GM18519 (cell line): ENCODE results near the gene DDIT4L.
"Not testable (repeated sequence)": the region's sequence is repeated elsewhere in the genome, so short reads cannot be mapped to it uniquely, and the experiment has no call there.

Experiments used
- ATAC-seq: cut with Tn5 transposase; IDR thresholded peaks from one replicate; pipeline ENCODE4 v1.9.1; 2021; ENCODE audit warnings: mild to moderate bottlenecking, moderate library complexity; ENCODE audit not compliant: unreplicated experiment, low FRiP score

The DDIT4L gene, protein sequence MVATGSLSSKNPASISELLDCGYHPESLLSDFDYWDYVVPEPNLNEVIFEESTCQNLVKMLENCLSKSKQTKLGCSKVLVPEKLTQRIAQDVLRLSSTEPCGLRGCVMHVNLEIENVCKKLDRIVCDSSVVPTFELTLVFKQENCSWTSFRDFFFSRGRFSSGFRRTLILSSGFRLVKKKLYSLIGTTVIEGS

DNA sequence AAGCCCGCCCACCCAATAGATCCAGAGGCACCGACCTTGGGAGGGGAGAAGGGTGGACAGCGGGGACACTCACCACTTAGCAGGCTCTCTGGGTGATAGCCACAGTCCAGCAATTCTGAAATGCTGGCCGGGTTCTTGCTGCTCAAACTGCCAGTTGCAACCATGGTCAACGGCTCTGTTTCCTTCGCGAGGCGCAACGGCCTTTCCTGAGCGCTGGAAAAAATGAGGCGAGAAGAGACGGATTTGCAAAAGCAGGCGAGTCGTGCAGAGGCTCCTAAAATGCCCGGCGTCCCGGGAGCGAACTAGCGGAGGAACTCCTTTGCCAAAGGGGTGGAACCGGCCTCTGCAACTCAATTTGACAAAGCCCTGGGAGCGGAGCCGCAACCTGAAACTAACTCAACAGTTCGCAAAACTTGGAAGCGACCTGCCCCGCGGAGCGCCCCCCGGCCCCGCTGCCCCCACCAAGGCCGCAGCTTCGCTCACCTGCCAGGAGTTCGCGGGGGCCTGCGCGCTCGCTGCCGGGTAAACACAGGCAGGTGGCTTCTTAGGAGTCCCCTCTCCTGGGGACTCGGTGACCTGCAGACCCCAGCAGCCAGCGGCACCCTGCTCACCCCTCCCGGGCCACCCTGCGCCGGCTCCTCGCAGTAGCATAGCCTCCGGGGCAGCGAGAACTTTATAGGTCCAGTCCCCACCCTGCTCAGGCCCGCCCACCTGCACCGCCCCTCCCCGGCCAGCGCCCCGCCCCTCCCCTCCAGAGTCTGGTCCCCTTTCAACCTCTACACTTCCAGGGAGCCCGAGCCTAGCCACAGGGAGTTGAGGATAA, at the start of gene DDIT4L:
TSS of gene DDIT4L (minus strand) at position 649 of the 823 bp plus-strand sequence. CDS start at position 164, 485 bp downstream.
- no peak for ATAC-seq

DNA sequence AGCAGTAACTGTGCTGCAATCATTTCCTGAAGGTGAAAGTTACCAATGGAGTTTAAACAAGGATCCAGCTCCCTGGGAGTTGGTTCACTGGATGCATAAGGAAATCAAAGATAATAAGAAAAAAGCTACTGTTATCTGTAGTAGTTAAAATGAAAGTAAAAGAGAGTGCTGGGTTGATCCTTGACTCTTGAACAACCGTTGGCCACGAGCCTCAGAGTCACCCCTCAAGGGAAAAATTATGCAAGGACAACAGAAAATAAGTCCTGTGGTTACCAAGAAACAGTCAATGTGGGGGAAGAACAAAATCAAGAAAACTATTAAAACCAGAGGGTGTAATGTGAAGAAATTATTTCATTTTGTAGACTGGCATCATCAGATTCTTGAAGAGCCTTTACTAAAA, 49.7 kb upstream of the DDIT4L start:
- ATAC-seq = no peak

DNA sequence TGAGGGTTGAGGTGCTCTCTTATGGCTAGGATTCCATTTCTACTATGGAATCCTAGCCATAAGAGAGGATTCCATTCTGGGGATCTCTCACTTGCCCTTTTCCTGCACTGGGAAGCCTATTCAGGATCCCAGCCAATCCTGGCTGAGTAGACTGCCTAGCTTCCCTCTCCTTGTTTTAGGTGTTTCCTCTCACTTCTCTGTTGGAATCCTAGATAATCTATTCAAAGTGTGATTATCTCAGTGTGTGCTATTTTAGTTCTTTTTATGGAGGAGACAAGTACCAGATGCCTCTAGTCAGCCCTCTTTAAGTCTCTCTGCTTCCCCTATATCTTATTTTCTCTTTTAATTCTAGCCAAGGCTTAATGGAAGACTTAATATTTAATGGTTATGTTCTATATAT, 34.5 kb upstream of the DDIT4L start:
- no peak for ATAC-seq

DNA sequence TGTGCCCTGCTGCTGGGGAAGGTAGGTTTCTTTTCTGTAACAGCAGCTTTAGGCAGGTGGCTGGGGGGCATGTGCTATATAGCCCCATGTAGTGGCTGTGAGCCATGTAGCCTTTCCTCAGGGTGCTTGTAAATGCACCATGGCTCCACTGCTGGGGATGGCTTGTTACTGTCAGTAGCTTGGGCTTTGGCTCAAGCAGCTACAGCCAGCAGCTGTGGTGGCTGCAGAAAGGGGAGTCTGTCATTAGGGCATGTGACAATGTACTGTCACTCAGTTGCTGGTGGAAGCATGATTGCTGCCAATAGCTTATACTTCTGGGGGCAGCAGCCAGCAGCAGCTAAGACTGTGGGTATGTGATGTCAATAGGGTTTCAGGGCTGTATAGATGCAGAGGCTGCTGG, 33.9 kb upstream of the DDIT4L start:
- ATAC-seq = no peak

DNA sequence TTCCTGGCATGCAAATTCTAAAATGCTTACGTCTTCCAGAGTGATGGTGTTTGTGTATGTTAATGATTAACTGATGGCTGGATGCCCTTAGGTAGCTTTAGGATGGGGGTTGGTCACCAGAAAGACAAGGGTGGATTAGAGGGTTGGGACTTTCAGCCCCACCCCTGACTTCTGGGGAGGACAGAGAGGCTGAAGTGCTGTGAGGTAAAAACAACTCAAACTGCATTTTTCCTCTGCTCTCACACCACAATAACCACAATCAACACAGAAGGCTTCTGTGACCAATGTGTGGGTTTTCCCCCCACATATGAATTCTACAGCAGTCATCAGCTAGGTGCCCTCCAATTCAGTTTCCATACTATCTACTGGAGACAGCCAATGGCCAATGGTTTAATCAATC, 18.7 kb upstream of the DDIT4L start:
- peak; percentile 73 for ATAC-seq

DNA sequence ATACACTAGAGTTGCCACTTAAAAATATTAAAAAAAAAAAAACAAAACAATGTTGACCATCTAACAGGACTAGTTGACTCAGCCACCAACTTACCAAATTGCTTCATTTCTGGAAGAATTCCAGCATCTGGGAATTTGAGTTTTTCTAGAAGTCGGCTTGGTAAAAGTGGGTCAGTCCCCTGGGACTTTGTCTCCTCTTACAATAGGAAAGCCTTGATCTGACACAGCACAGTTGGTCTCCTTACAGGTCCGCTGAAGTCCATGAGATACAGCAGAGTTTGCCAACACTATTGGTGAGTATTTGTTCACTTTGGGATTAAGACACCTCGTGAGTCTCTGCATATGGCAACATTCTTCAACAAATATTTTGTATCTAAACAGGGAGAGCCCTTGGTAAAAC, 18.2 kb upstream of the DDIT4L start:
- no peak for ATAC-seq

DNA sequence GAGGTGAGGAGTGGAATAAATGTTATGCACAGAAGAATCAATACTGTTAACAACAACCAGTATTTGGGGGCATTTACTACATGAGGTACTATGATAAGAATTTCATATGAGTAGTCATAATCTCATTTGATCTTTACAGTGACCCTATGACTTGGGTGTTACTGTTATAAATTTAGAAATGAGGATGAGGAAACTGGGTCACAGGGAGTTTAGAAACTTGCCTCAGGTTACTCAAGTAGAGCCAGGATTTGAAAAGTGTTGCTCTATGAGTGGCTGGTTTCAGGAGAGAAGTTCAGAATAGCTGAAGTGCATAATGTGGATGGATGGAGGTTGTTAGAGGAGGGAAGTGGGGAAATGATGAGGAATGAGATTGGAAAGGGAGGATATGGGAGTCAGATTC, 16.6 kb upstream of the DDIT4L start:
- ATAC-seq = no peak

DNA sequence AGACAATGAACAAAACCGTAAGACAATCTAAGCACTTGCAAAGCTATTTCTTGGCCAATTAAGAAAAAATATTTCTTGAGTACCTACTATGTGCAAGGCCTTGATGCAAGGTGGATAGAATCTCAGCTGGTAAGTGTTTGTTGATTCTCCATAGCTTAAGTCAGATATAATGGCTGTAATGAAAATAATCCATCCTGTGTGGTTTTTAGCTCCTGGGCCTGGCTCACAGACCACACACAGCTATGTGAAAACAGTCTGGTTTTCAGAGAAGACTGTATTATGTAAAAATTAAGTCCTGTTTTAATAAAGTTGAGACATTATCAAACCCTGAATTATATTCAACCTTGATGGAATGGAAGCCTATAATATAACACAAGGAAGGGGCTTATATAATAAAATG, 7.8 kb upstream of the DDIT4L start:
- ATAC-seq = no peak

DNA sequence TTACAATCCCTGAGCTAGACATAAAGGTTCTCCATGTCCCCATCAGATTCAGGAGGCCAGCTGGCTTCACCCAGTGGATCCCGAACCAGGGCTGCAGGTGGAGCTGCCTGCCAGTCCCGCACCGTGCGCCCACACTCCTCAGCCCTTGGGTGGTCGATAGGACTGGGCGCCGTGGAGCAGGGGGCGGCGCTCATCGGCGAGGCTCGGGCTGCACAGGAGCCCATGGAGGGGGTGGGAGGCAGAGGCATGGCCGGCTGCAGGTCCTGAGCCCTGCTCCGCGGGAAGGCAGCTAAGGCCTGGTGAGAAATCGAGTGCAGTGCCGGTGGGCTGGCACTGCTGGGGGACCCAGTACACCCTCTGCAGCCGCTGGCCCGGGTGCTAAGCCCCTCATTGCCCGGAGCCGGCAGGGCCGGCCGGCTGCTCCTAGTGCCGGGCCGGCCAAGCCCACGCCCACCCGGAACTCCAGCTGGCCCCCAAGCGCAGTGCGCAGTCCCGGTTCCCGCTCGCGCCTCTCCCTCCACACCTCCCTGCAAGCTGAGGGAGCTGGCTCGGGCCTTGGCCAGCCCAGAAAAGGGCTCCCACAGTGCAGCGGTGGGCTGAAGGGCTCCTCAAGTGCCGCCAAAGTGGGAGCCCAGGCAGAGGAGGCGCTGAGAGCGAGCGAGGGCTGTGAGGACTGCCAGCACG, 6.3 kb upstream of the DDIT4L start:
- ATAC-seq = not testable (repeated sequence)

DNA sequence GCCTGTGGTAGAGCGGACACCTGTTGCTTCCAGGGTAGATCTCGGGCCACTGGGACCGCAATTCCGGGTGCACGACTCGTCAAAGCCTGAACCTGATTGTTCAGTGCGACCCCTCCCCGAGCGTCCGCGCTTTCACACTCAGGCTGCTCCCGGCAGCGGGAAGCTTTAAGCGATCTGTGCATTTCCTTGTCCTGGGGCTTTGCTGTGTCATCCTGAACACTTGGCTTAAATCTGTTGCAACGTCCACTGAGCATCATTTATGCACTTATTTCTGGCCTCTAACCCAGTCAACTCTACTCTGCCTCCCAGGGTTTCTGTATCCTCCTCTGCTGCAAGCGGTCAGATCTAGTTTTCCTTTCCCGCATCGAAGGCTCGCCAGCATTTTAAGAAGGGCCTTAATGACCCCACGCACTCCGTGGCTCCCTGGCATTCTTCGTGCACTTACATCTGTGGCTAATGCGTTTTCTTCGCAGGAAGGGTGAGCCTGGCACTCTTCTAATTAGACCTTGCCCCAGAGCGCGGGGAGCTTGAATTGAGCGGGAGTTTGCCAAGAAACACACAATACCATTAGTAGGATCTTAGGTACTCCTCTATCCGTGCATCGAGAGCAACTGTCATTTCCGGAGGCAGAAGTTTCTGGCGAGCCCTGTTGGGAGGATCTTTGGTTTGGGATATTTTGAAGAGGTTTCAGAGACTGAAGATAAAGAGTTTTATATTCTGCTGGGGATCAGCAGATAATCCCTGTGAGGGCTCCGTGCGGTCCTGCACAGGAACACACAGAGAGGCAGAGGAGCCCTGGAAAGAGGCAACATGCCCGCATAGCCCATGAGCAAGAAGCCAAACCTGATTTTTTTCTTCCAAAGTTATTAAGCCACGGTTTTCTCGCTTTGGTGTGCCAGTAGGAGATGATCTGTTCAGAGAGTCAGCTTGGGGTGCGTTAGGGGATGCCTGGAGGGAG, 654 bp upstream of the DDIT4L start:
- no peak for ATAC-seq

DNA sequence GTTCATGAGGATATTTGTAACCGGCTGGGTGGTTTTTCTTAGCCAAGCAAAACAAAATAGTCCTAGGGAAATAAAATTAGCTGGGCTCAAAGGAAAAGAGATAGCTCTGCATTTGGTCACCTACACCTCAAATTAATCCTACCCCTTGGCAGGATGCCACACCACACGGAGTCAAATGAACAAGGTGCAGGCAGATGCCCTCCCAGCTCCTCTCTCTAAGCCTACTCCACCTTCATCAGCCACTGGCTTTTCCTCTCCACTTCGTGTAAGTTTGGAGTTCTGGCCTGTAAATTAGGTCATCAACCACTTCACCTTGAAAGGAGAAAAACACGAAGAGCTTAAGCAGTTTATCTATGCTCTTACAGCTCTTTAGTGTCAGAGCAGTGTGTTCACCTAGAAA, 1.4 kb downstream of the DDIT4L start:
- no peak for ATAC-seq

DNA sequence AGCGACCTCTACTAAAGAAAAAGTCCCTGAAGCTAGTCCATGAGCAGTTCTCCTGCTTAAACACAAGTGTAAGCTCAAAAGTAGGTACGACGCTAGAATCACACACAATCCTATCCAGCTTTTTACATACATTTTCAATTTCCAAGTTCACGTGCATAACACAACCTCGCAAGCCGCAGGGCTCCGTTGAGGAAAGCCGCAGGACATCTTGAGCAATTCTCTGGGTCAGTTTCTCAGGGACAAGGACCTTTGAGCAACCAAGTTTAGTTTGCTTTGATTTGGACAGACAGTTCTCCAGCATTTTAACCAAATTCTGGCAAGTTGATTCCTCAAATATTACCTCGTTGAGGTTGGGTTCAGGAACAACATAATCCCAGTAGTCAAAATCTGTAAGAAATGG, 2.5 kb downstream of the DDIT4L start:
- no peak for ATAC-seq

DNA sequence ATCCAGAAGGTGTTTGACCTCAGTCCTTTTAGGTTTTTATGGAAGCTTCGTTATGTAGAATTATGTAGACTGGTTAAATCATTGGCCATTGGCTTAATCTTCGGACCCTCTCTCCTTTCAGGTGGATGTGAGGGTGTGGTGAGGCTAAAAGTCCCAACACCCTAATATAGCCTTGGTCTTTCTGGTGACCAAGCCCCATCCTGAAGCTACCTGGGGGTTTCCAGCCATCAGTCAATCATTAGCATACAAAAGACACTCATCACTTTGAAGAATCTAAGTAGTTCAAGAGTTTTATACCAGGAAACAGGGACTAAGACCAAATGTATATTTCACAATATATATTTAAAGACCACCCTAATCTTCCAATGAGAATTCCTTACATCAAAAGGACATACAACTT, 5.5 kb downstream of the DDIT4L start:
- ATAC-seq = no peak

DNA sequence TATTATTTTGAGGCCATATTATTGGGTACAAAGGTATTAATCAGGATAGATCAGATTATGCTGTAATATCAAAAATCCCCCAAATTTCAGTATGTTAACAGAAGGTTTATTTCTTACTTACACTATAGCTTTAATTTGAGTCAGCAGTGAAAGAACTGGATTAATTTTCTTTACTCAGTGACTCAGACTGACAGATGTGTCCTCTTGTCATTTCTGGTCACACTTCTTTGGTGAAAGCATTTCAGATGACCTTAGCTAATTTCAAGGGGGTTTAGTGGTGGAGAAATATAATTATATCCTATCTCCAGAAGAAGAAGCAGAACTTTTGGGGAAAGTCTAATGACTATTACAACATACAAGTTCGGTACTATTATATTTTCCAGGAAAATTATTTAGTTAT, 12.4 kb downstream of the DDIT4L start:
- no peak for ATAC-seq

DNA sequence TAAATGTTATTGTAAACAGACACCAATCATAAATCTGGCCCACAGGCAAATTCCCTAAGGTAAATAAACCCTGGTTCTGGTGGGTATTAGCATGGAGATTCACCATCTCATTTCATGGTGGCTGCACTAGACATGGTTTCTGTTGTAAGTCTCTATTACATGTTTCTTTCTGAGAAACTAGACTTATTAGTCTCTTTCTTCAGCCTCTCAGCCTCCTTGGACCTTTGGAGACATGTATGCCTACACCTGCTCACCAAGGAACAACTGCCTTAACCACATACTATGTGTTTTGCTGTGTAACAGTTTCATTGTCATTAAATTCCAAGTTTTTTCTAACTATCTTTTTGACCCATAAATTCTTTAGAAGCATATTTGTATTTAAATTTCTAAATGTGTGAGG, 13.1 kb downstream of the DDIT4L start:
- ATAC-seq = no peak

DNA sequence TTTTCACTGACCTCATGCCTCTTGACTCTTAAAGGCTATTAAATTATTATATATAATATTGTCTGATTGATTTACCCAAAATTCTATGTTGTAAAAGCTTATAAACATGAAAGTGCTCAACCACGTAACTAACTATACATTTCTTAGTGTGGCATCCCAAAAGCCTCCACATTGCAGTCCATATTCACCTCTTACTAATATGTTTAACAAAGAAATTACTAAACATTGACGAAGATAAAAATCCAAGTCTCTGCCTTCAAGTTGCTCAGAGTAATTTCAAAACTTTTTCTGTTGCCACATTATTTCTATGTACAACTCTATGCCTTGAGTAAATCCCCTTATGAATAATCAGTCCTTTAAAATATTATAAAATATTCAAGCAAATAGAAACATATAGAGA, 14.4 kb downstream of the DDIT4L start:
- ATAC-seq = no peak

DNA sequence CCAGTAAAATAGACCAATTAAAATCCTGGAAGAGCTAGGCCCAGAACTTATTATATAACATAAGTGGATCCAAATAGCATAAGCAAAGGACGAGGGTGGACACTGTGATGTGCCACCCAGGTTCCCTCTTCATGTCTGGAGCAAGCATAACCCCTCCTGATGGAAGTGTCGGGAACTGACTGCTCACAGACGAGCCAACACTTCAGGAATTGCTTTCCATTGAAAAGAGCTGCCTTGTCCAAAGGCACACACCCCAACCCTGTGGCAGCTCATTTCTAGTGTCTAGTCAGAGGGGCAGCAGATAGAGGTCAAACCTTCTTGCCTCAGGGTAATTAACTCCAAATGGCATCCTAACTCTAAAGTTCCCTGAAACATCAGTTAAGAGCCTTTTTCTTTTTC, 15.3 kb downstream of the DDIT4L start:
- no peak for ATAC-seq

DNA sequence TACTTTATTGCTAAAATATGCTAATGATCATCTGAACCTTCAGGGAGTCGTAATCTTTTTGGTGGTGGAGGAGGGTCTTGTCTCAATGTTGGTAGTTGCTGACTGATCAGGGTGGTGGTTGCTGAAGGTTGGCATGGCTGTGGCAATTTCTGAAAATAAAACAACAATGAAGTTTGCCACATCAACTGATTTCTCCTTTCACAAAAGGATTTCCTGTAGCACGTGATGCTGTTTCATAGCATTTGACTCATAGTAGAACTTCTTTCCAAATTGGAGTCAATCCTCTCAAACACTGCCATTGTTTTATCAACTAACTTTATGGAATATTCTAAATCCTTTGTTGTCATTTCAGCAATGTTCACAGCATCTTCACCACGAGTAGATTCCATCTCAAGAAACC, 19.3 kb downstream of the DDIT4L start:
- ATAC-seq = no peak

DNA sequence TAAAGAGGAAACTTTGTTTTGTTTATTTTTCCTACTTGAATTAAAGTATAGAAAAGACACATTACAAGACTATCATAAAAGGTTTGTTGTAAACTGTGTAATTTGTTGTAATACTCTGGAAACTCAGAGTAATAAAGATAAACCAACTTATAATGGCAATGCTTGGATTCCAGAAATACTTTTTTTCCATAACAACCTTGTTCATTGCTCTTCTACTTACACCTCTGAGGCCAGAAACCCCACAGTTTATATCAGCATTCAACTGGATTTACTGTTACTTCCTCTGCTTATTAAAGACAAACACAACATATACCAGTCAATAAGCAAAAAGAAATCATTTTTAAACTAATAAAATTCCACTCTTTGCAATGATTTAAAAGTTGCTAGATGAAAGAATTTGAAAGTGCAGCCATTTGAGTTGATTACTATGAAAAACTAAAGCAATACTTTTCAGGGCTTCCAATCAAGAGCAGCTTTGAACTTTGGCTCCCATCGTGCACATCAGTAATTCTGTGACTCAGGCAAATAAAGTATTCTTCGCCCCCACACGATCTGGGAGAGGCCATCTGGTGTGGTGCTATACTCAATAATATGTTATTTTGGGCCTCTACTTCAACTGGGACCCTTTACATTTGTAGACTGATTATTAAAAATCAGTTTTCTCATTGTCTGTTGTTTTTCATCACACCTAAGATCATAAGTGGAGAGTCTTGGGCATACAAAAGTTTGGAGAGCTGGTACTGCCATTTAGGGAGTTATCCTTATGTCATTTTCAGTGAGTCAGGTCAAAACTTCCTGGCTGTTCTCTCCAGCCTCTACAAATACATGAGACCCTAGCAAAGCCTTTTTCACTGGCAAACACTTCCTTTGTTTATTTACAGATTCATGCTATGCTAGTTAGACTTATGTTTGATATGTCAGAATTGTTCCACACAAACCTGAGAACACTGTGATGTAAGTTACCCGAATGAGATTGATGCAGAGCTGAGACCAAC, 20.5 kb downstream of the DDIT4L start:
- no peak for ATAC-seq
